ENCODE data around the gene RAB3C.

Gene RAB3C

GRCh38 chr5:58606064-58606463 lies 23.2 kb downstream of the RAB3C start:
- no peak for DNase-seq

DNA sequence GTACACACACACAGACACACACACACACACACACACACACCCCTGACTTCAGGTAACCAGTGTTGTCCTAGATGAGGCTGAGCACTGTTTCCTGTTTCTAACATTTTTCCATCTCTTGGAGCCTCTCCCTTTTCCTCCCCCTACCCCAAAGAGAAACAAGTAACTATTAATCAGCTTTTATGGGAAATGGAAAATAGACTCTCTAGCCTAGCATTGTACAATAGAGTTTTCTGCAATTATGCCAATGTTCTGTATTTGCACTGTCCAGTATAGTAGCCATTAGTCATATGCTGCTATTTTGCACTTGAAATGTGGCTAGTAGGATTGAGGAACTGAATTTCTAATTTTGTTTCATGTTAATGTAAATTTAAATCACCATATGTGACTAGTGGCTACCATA lies 33.1 kb downstream of the RAB3C start:
- DNase-seq: no peak

DNA sequence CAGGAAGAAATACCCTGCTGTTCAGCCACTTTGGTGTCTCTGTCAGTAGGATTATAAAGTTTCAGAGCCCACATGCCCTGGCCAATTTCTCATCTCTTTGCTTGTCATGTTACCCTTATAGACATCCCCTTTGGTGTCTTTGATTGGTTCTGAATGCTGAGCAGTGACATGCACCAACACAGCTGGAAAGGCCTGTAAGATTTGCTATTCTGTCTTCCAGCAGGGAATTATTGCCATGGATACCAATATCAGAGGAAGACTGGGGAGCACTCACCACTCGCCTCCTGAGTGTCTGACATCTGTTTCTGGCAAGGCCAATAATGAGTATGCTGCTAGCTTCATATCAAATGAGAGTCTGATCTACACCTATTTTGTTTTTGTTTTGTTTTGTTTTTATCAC lies 34.4 kb downstream of the RAB3C start:
- DNase-seq: peak; percentile 29

DNA sequence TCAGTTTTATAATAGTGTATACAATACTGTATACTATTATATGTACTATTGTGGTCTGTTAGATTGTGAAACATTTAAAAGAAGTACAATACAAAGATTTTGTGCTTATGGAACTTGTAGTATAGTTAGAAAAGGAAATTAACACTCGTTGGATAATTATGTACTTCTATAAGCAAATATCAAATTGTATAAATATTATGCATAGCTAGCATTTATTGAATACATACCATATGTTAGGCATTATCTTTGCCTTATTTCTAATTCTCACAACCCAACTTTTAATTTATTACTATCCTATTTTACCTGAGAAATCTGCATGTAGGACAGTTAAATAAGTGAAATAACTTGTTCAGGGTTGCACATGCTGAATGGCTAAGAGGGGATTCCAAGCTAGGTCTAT lies 37.5 kb downstream of the RAB3C start:
- no peak for DNase-seq

DNA sequence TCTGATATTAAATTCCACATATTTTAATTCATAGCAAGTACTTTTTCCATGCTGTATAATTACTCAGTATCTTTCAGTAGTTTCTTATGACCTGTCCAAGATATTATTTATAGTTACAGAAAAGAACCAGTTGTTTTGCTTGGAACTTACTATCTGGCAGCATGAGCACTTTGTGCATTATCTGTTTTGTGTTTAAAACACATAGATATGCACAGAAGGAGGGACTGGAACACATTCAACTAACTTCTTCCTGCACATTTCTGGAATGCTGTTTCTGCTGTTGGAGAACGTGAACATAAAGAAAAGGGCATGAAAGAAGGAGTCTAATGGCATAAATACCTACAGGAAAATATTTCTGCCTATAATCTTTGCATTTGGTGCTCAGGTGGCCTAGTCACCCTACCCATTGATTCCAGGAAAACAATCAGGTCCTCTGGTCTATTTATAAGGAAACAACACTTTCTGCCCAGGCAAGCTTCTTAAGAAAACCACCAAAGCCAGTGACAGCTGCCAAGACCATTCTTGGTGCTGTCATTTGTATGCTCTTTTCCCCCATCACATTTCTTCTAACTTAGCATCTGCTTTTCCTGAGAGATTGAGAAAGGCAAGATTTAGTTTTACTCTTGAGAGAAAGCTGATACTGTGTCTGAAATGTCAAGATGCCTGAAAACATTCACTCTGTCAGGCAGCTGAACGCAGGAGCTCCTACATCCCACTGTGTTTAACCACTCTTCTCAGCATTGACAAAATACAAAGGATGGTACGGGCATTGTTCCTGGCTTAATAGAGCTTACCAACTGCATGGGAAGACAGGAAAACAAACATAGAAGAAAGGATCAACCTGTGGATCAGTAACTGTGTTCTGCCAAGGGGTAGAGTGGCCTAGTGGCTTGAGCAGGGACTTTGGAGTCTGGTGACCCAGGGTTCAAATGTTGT lies 40.3 kb downstream of the RAB3C start:
- DNase-seq: no peak

DNA sequence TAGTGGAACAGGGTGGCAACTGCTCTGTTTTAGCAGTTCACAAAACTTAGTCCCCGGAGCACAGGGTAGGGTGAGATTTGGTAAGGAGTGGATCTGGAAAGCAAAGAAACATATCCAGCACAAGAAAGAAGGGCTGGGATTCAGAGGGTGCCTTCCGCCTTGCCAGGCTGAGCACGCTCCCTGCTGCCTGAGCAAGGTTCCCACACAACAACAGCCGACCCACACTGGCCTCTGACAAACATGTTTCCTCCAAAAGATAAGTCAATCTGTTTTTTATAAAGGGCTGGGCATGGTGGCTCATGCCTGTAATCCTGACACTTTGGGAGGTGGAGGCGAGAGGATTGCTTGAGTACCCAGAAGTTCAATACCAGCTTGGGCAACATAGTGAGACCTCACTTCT lies 45.8 kb downstream of the RAB3C start:
- DNase-seq: no peak

GRCh38 chr5:58629271-58630159 lies 46.6 kb downstream of the RAB3C start:
- DNase-seq: peak; percentile 20

GRCh38 chr5:58631895-58632294 lies 49.0 kb downstream of the RAB3C start:
- no peak for DNase-seq

DNA sequence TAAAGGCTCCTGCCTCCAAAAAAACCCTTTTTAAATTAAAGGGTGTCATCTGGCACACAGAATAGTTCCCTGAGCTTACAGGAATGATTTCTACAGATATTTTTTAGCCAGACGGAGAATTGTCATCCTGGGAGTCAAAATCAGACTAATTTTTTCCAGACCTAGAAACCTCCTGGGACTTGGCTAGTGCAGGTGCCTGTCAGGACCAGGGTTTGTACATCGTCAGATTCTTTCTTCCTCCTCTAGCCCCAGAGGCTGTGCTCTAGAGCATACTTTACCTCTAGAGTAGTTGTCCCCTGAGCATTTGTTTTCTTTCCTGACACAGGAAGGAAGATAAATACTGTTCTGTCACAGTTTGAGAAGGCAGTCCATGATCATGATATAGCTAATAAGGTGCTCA lies 52.5 kb downstream of the RAB3C start:
- DNase-seq: no peak

DNA sequence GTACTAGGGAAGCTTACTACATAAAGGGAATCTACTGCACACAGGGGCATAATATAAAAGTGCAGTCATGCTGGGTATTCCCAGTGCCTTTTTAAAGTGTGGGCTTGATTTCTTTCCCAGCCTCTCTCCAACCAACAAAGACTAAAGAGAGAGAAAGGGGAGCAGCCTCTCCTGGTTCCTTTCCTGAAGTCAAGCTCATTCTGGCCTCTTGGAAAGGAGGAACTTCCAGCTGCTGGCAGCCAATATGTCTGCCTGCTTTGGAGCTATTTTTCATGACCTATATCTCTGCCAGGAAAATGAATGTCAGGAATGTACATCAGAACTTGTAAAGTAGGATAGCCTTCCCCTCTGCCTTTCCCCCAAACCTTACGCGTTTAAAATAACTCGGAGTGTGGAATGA lies 57.1 kb downstream of the RAB3C start:
- no peak for DNase-seq

GRCh38 chr5:58641533-58641932 lies 58.7 kb downstream of the RAB3C start:
- DNase-seq: no peak

DNA sequence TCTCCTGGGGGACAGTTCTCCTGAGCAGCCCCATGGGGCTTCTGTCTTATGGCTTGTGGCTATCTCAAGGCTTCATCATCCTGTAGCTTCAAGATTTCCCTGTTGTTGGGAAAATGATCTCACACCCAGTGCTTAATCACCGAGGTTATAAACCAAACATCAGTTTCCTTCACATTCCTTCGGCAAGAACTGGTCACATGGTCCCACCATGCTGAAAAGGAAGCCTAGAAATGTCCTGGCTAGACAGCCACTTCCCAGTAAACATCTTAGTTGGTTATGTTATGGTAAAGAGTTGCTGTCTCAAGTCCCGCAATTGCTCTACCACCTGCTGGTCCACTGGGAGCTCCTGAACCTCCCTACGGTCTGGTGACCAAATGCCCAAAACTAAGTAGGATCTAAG lies 66.0 kb downstream of the RAB3C start:
- DNase-seq: no peak

- no peak for DNase-seq
Observed at GRCh38 chr5:58649716-58650115, 66.8 kb downstream of the RAB3C start.

- no peak for DNase-seq
Observed at GRCh38 chr5:58653521-58653920, 70.6 kb downstream of the RAB3C start.

GRCh38 chr5:58666141-58666540 lies 83.3 kb downstream of the RAB3C start:
- no peak for DNase-seq

DNA sequence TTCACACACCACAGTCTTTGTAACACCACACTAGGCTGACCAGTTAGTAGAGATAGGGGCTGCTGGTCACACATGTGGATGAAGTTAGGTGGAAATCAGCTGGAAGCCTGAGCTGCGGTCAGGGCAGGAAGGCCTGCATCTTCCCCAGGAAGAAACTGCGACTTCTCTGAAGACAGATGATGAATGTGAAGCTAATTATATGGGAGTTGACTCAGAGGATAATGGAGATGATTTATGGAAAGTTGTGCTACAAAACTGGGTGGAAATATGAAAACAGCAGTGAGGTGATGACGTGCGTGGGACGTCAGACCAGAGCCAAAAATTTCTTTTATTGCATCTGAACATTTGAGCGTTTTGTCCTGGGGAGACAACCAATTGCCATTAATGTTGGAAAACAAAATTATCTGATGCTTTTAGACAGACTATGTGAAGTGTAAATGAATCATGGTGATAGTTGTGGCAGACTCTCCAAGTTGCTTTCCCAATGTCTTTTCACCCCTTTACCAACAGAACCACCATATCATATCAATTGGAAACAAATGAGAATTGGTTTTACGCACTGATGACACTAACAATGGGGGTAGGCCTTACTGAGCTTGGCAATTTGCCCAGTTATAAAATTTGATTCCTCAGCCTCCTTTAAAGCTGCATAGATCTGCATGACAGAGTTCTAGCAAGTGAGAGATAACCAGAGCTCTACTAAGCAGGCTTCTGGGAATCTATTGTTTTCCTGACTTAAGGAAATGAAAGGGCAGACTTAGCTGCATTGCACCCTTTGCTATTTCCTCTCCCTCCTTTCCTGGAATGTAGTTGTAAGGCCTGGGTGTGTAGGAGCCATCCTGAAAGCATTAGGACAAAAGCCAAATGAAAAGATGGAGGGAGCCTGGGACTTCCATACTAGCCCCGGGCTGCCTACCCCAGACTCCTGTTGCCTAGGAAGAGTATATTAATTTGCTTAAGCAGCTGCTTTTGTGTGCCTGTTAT lies 84.0 kb downstream of the RAB3C start:
- DNase-seq: no peak

DNA sequence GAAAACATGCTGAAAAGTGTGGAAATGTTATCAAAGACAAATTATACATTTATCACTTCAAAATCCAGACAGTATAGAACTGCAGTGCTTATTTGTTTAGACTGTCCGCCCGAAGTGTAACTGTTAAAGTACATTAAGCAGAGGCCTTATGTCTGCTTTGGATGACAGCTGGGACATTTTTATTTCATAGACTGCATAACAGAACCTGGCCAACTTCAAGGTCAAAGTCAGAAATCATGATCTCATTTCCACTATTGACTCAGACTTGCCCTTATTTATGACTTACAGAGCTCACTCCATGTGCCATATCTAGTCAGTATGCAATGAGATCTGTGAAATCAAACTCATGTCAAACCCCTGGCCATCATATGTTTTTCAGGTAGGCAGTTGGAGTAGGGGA lies 87.7 kb downstream of the RAB3C start:
- DNase-seq: no peak

DNA sequence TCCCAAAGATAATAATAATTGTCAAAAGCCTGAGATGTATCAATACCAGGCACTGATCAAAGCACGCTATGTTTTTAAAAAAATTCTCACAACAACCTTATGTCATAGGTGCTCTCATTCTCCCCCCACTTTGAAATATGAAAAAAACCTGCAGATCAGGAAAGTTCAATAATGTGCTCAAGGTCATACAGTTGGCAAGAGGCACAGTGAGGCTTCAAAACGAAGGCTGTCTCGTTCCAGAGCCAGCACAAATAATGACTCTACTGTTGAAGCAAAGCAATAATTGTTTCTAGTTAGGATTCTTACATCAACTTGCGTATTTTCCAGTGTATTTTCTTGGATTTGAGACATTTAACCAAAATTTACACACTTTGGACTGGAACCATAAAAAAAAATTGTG lies 88.3 kb downstream of the RAB3C start:
- DNase-seq: no peak

DNA sequence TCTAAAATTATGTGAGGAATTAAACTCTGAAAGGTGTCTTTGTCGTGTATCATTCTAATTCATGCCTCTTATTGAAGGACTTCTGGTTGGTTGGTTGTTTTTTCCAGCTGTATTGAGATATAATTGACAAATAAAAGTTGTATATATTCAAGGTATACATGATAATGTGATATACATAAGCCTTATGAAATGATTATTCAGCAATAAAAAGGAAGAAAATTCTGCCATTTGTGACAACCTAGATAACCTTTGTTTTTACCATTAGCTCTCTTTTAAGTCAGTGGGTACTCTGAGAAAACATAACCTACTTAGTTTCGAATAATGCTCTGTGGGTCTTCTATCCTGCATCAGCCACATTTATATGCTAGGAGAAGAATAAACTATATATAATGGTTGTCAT lies 89.6 kb downstream of the RAB3C start:
- no peak for DNase-seq

GRCh38 chr5:58674070-58674469 lies 91.2 kb downstream of the RAB3C start:
- no peak for DNase-seq

DNA sequence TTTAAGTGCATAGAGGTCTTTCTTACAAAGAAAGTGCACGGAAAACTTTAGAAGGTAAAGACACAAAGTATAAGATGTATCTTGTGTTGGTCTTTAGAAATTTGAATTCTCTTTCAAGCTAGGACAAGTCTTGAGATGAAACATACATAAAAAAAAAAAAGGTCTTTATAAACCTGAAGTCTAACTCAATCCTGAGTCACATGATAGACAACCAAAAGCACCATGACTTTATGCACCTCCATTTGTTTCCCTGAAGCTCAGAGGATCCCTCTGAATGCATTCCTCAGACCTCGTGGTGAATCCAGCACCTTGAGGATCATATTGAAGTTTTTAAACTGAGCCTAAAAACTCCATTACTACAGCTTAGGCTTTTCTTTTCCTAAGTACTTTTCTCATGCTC lies 91.8 kb downstream of the RAB3C start:
- no peak for DNase-seq

- no peak for DNase-seq
Observed at GRCh38 chr5:58675341-58675740, 92.5 kb downstream of the RAB3C start.

- DNase-seq: no peak
Observed at GRCh38 chr5:58677650-58678049, 94.8 kb downstream of the RAB3C start.

All from eye (tissue), 1 donor.